Measurements from ENCODE around the gene TCHP.

The TCHP gene

GRCh38 chr12:109934026-109934425 is 34.0 kb downstream of the TCHP start:
- DNase-seq (ENCODE audit: low read depth): no peak

- peak; percentile 49 for DNase-seq (ENCODE audit: low read depth)
These were observed 37.3 kb downstream of the TCHP start for GRCh38 chr12:109937371-109937770.

DNA sequence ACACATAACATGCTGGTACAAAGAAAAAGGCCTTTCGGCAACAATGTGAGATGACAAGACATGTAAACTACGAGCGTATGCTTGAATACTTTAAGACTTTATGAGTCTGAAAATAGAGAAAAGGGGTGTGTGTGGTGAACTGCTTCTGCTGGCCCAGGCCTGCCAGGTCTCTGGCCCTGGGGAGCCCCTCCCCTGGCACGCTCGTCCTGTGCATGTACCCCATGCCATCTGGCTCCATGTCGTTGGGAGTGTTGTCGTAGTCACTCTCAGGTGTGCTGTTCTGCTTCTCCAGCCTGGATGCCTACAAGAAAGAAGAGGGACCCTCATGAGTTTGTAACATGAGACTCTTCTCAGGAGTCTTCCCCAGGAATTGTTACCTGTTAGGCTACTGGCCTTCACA is 38.9 kb downstream of the TCHP start:
- no peak for DNase-seq (ENCODE audit: low read depth)

- no peak for DNase-seq (ENCODE audit: low read depth)
These were observed 39.4 kb downstream of the TCHP start for GRCh38 chr12:109939504-109939903.

- no peak for DNase-seq (ENCODE audit: low read depth)
These were observed 40.4 kb downstream of the TCHP start for GRCh38 chr12:109940339-109940923.

- DNase-seq (ENCODE audit: low read depth): peak; percentile 57
These were observed 43.7 kb downstream of the TCHP start for GRCh38 chr12:109943811-109944210.

DNA sequence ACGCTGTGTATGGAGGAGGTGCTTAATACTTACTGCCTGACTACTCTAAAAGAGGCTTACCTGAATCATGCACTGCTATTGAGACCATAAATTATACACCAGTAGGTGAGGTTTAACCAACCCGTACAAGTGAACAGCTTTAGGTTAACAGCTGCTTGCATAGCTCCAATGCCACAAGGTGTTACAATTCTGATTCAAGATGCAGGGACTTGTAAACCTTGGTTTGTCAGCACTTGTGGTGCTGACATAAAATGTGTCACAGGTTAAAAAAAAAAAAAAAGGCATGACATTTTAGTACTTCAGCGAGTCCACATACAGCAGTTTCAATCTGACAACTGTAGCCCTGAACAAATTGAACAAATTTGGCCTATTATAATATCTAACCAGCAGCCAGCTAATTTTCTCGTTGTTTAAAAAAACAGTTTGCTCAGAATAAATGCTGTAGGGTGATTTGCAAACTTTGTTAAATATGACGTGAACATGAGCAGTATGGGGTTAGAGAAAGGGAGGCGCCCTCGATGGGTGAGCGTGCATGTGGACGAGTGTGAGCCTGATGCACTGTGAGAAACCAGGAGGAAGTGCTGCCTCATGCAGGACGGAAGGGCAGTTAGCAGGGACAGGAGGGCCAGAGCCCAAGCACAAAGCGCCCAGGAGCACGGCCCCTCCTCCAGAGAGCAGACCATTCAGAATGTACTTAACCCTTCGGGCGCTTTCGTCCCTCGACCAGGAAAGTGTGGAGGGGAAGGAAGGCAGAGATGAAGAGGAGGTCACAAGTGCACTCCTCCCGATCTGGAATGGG is 44.7 kb downstream of the TCHP start:
- DNase-seq (ENCODE audit: low read depth): peak; percentile 76

- DNase-seq (ENCODE audit: low read depth): peak; percentile 81
These were observed 46.4 kb downstream of the TCHP start for GRCh38 chr12:109946505-109946904.

DNA sequence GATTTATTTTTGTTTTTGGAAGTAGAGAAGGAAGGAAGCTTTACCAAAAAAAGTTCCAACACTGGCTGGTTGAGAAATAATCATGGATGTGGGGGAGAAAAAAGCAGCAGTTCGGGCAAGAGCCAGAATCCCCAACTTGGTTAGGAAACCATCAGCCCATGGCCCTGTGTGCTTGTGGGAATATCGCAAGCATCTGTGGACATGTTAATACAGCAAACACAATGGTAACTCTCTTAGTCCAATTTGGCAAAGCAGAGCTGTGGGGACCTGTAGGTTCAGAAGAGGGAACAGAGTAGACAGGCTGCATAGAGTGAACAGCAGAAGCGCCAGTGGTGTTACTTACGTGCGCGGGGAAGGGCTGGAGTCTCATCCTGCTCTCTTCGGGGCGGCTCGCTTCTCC is 46.8 kb downstream of the TCHP start:
- no peak for DNase-seq (ENCODE audit: low read depth)

DNA sequence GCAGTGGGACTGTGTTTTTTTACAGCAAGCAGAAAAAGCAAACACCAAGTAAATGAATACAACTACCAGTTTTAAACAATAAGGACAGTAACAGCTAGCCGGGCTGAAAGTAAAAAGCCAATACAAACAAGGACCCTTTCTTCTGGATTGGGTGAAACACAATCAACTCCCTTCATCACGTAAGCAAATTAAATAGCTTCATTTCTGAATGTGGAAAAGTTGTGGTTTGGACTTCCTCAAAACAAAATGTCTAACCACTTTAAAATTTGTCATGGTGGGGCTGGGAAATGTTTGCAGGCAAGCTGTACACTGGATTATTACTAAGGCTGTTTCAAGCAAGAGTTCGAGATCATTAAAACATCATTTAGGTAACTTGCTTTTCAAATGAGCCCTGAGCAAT is 47.4 kb downstream of the TCHP start:
- peak; percentile 78 for DNase-seq (ENCODE audit: low read depth)

- no peak for DNase-seq (ENCODE audit: low read depth)
These were observed 48.3 kb downstream of the TCHP start for GRCh38 chr12:109948368-109948767.

DNA sequence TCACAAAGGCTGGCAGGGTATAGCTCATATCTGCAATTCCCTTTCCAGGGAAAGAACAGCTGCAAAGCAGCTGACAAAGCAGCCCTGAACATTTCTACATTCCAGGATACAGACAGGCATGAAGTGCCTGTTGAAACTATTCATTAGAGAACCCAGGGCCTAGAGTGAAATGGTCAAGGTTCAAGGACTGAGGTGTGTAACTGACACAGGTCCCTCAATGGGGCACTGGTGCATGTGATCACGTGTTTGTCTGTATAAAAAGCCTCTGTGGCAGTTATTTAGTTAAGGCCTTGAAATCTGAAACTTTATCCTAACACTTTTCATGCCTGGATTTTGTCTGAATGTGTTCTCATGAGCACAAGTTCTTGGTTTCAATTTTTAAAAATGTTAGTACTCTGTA is 49.0 kb downstream of the TCHP start:
- DNase-seq (ENCODE audit: low read depth): peak; percentile 67

DNA sequence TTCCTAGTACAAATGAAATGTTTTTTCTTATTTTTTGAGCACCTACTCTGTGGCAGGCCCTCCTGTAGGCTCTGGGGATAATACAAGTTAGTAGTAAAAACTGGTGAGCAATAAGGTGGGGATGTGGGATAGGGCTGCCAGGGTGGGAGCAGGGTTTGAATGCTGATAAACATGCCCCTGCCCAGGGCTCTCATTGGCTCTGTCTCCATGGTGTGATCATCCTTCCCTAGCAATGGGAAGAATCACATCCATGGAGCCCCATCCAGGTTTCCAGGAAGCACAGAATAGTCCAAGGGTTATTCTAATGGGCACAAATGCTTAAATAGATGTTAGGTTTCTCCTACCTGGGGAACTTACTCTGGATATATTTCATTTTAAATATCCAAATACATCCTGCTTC is 50.6 kb downstream of the TCHP start:
- no peak for DNase-seq (ENCODE audit: low read depth)

- DNase-seq (ENCODE audit: low read depth): peak; percentile 93
These were observed 51.1 kb downstream of the TCHP start for GRCh38 chr12:109951136-109951535.

DNA sequence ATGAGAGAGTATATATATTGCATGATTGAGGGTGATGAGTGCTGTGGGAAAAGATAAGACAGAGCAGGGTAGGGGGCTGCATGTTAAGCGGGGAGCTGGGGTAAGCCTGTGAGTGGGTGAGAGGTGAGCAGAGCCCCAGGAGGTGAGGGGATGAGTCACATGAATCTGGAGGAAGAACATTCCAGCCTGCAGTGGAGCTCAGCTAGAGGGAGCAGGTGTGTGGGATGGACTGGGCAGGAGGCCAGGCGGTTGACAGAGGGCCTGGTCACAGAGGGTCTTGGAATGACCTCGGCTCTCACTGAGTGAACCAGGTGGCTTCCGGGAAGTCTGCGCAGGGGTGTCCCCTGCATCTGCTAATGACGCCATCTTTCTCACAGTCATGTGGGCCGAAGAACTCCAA is 51.7 kb downstream of the TCHP start:
- peak; percentile 85 for DNase-seq (ENCODE audit: low read depth)

- DNase-seq (ENCODE audit: low read depth): no peak
These were observed 52.2 kb downstream of the TCHP start for GRCh38 chr12:109952160-109952858.

GRCh38 chr12:109952873-109953272 is 52.8 kb downstream of the TCHP start:
- DNase-seq (ENCODE audit: low read depth): no peak

- no peak for DNase-seq (ENCODE audit: low read depth)
These were observed 53.6 kb downstream of the TCHP start for GRCh38 chr12:109953656-109954055.

GRCh38 chr12:109958374-109958773 is 58.3 kb downstream of the TCHP start:
- DNase-seq (ENCODE audit: low read depth): no peak

- no peak for DNase-seq (ENCODE audit: low read depth)
These were observed 59.5 kb downstream of the TCHP start for GRCh38 chr12:109959411-109960093.

- peak; percentile 52 for DNase-seq (ENCODE audit: low read depth)
These were observed 61.1 kb downstream of the TCHP start for GRCh38 chr12:109961201-109961600.

DNA sequence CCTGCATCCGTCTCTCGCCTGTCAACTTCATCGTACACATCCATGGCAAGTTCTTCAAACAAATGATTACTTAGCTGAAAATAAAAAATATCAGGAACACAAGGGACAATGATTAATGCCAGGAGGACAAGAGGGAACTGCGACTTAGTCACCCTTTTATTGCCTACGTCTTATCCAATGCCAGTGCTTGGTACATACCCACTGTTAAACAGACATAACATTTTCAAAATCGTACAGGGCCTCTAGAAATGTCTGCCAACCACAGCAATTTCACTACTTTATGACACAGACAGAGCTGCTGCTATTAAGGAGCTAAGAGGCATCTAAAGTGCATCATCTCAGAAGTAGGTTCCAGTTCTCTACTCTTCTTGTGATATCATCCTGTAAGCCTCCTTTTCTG is 61.5 kb downstream of the TCHP start:
- no peak for DNase-seq (ENCODE audit: low read depth)

GRCh38 chr12:109962398-109962797 is 62.3 kb downstream of the TCHP start:
- DNase-seq (ENCODE audit: low read depth): peak; percentile 48
